Karpas-422 (cell line): ENCODE results near the gene MRPL53. TPM values are rescaled to one million over a fixed set of nuclear protein-coding genes. Genes with fewer than 3 reads are reported as not detected.
"Not testable (repeated sequence)": the region's sequence is repeated elsewhere in the genome, so short reads cannot be mapped to it uniquely, and the experiment has no call there.

Source experiments
- DNase-seq: peaks from one replicate; pipeline ENCODE4 v3.0.0-alpha.2; 2015
- H2AFZ ChIP-seq: fragments of 200-600 bp; sonication (generic); 2 replicates; pipeline ENCODE4 v1.6.1; 2014; ENCODE audit warnings: antibody characterized with exemption, low read length, mixed read lengths
- H3K27ac ChIP-seq: fragments of 200-600 bp; sonication (generic); 2 replicates; pipeline ENCODE4 v1.5.1; 2014; ENCODE audit warnings: mild to moderate bottlenecking, low read length, moderate library complexity
- H3K27me3 ChIP-seq: fragments of 200-600 bp; sonication (generic); 2 replicates; pipeline ENCODE4 v1.6.1; 2014; ENCODE audit warnings: low read length, mixed read lengths
- H3K36me3 ChIP-seq: fragments of 200-600 bp; sonication (generic); 2 replicates; pipeline ENCODE4 v1.6.1; 2014; ENCODE audit warnings: low read length, mixed read lengths; ENCODE audit not compliant: insufficient read depth
- H3K4me1 ChIP-seq: fragments of 200-600 bp; sonication (generic); 2 replicates; pipeline ENCODE4 v1.6.1; 2014; ENCODE audit warnings: mild to moderate bottlenecking, low read length, mixed read lengths
- H3K4me2 ChIP-seq: fragments of 200-600 bp; sonication (generic); 2 replicates; pipeline ENCODE4 v1.6.1; 2014; ENCODE audit warnings: low read length, low read depth, mild to moderate bottlenecking; ENCODE audit not compliant: poor library complexity, severe bottlenecking
- H3K4me3 ChIP-seq: fragments of 200-600 bp; sonication (generic); 2 replicates; pipeline ENCODE4 v1.5.1; 2014; ENCODE audit warnings: mild to moderate bottlenecking, antibody characterized with exemption, low read length, mixed read lengths
- H3K79me2 ChIP-seq: fragments of 200-600 bp; sonication (generic); 2 replicates; pipeline ENCODE4 v1.6.1; 2014; ENCODE audit warnings: mild to moderate bottlenecking, low read length, mixed read lengths
- H3K9ac ChIP-seq: fragments of 200-600 bp; sonication (generic); 2 replicates; pipeline ENCODE4 v1.6.0; 2014; ENCODE audit warnings: low read length
- H3K9me2 ChIP-seq: fragments of 200-600 bp; sonication (generic), shearing (Covaris generic); replicated peaks from 2 replicates; pipeline ENCODE4 v1.6.0; 2014; ENCODE audit warnings: mild to moderate bottlenecking, low read length, moderate library complexity; ENCODE audit not compliant: insufficient read depth
- H3K9me3 ChIP-seq: fragments of 300-700, 200-600 bp; sonication (generic); 2 replicates; pipeline ENCODE4 v1.6.1; 2014; ENCODE audit warnings: low read length, mixed read lengths
- H4K20me1 ChIP-seq: fragments of 200-600 bp; sonication (generic); 2 replicates; pipeline ENCODE4 v1.6.1; 2014; ENCODE audit warnings: mild to moderate bottlenecking, antibody characterized with exemption, low read length, low read depth; ENCODE audit not compliant: insufficient read depth
- total RNA-seq: library from RNA; depleted of rRNA; stranded (reverse); fragments of >200 nt; shearing (Covaris generic); gene quantifications from 2 replicates; pipeline ENCODE4 v1.2.3, GENCODE V29; 2014; ENCODE audit warnings: low replicate concordance

MRPL53 gene
- total RNA-seq, 1 experiment from 2014 or later = 91.4 TPM

- Histone ChIP-seq H4K20me1 (no peaks in the 10 kb centered on the region; the same call in 1 of the 2 replicates), H3K4me1 (peaks cover 24% of the 10 kb centered on the region), H2AFZ (no peak overlapping the region), H3K27me3 (no peaks in the 10 kb centered on the region), H3K9me2 (no peaks in the 10 kb centered on the region), H3K9ac (no peak overlapping the region), H3K36me3 (peaks cover 10% of the 10 kb centered on the region; the same call in 1 of the 2 replicates), H3K27ac (no peak overlapping the region), H3K79me2 (peaks cover 9% of the 10 kb centered on the region), H3K4me3 (no peak overlapping the region), H3K4me2 (no peak overlapping the region), H3K9me3 (no peaks in the 10 kb centered on the region)
- no peak for DNase-seq
Observed at GRCh38 chr2:74474481-74474880, 2.0 kb upstream of the MRPL53 start.

- Histone ChIP-seq H2AFZ (peak overlapping the region; percentile 58; the same call in 1 of the 2 replicates), H4K20me1 (no peaks in the 10 kb centered on the region; the same call in 1 of the 2 replicates), H3K4me1 (peaks cover 24% of the 10 kb centered on the region), H3K4me2 (peak overlapping the region; percentile 92), H3K27me3 (no peaks in the 10 kb centered on the region), H3K4me3 (peak overlapping the region; percentile 71), H3K36me3 (peaks cover 10% of the 10 kb centered on the region; the same call in 1 of the 2 replicates), H3K9me2 (no peaks in the 10 kb centered on the region), H3K9ac (peak overlapping the region; percentile 76), H3K27ac (peak overlapping the region; percentile 83), H3K9me3 (no peaks in the 10 kb centered on the region), H3K79me2 (peaks cover 9% of the 10 kb centered on the region)
- no peak for DNase-seq
Observed at GRCh38 chr2:74472945-74473258, 422 bp upstream of the MRPL53 start.

DNA sequence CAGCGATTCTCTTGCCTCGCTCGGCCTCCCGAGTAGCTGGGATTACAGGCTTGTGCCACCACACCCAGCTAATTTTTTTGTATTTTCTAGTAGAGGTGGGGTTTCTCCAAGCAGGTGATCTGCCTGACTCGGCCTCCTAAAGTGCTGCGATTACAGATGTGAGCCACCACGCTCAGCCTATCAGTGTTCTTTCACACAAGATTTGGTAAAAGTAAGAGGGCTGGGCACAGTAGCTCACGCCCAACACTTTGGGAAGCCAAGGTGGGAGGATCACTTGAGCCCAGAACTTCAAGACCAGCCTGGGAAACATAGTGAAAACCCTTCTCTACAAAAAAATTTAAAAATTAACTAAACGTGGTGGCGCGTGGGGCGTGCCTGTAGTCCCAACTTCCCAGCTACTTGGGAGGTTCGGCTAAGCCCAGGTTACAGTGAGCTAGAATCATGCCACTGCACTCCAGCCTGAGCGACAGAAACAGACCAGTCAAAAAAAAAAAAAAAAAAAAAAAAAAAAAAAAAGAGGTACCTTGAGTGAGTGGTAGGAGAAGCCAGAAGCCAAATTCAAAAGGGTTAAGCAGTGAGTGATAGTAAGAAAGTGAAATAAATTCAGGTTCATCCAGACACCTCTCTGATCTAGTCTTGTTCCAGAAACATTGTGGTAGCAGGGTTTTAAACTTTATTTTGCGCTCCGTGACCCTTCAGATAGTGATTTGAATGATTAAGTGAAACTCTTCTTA lies 981 bp downstream of the MRPL53 start:
- H3K36me3 ChIP-seq = peaks cover 10% of the 10 kb centered on the region; the same call in 1 of the 2 replicates
- H3K4me1 ChIP-seq = peaks cover 24% of the 10 kb centered on the region
- no peaks in the 10 kb centered on the region for H3K27me3 ChIP-seq
- peak overlapping the region; percentile 71 for H3K4me3 ChIP-seq
- H3K4me2 ChIP-seq = peak overlapping the region; percentile 92
- H4K20me1 ChIP-seq = no peaks in the 10 kb centered on the region; the same call in 1 of the 2 replicates
- H3K9ac ChIP-seq = peak overlapping the region; percentile 76
- H3K9me2 ChIP-seq = no peaks in the 10 kb centered on the region
- DNase-seq = peak; percentile 77
- no peaks in the 10 kb centered on the region for H3K9me3 ChIP-seq
- H3K27ac ChIP-seq = peak overlapping the region; percentile 83
- peaks cover 9% of the 10 kb centered on the region for H3K79me2 ChIP-seq
- peak overlapping the region; percentile 4; the same call in 1 of the 2 replicates for H2AFZ ChIP-seq

GRCh38 chr2:74470742-74471141 lies 1.7 kb downstream of the MRPL53 start:
- H3K27ac ChIP-seq = not testable (repeated sequence)

GRCh38 chr2:74464406-74464805 lies 8.1 kb downstream of the MRPL53 start:
- H3K4me3 ChIP-seq = peak overlapping the region; percentile 78
- H3K9me2 ChIP-seq = no peaks in the 10 kb centered on the region
- H3K4me1 ChIP-seq = peaks cover 25% of the 10 kb centered on the region
- H2AFZ ChIP-seq = no peak overlapping the region
- H4K20me1 ChIP-seq = peaks cover 4% of the 10 kb centered on the region; the same call in 1 of the 2 replicates
- peaks cover 32% of the 10 kb centered on the region for H3K79me2 ChIP-seq
- peak; percentile 69 for DNase-seq
- peak overlapping the region; percentile 73 for H3K27ac ChIP-seq
- peak overlapping the region; percentile 84 for H3K9ac ChIP-seq
- H3K9me3 ChIP-seq = no peaks in the 10 kb centered on the region
- H3K27me3 ChIP-seq = no peaks in the 10 kb centered on the region
- peaks cover 12% of the 10 kb centered on the region for H3K36me3 ChIP-seq
- peak overlapping the region; percentile 88 for H3K4me2 ChIP-seq

More at GRCh38 chr2:74470742-74471141, 1.7 kb downstream of the MRPL53 start:
- H3K9me3 ChIP-seq, H3K9me2 ChIP-seq, H3K36me3 ChIP-seq, H3K4me3 ChIP-seq, H3K27me3 ChIP-seq, H2AFZ ChIP-seq, H4K20me1 ChIP-seq, DNase-seq: not testable (repeated sequence)
- H3K4me1 ChIP-seq = peaks cover 28% of the 10 kb centered on the region
- H3K9ac ChIP-seq = 0 out of 2 replicates have a peak overlapping the region, but pooled peaks have one; percentile 3
- peaks cover 15% of the 10 kb centered on the region for H3K79me2 ChIP-seq
- H3K4me2 ChIP-seq = peak overlapping the region; percentile 92

DNA sequence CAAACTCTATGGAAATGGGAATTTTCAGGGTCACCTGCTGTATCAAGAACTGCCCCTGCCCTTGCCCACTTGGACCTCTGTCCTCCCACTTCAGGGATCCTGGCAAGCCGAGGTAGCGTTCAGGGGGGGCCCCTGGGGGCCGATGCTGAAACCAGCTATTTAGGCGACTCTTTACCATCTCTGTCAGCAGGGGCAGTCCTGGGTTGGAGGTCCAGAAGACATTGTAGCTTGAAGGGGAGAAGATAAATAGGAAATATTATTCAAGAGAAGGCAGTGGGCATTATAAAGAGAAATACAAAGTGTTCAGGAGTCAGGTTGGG lies 9.7 kb downstream of the MRPL53 start:
- Histone ChIP-seq H3K79me2 (peaks cover 37% of the 10 kb centered on the region), H3K4me1 (peaks cover 30% of the 10 kb centered on the region), H4K20me1 (peaks cover 4% of the 10 kb centered on the region; the same call in 1 of the 2 replicates), H3K27ac (no peak overlapping the region), H3K9me3 (no peaks in the 10 kb centered on the region), H3K27me3 (no peaks in the 10 kb centered on the region), H3K4me3 (no peak overlapping the region), H3K9ac (no peak overlapping the region), H2AFZ (no peak overlapping the region), H3K36me3 (peaks cover 12% of the 10 kb centered on the region), H3K4me2 (no peak overlapping the region), H3K9me2 (no peaks in the 10 kb centered on the region)
- DNase-seq = peak; percentile 40

DNA sequence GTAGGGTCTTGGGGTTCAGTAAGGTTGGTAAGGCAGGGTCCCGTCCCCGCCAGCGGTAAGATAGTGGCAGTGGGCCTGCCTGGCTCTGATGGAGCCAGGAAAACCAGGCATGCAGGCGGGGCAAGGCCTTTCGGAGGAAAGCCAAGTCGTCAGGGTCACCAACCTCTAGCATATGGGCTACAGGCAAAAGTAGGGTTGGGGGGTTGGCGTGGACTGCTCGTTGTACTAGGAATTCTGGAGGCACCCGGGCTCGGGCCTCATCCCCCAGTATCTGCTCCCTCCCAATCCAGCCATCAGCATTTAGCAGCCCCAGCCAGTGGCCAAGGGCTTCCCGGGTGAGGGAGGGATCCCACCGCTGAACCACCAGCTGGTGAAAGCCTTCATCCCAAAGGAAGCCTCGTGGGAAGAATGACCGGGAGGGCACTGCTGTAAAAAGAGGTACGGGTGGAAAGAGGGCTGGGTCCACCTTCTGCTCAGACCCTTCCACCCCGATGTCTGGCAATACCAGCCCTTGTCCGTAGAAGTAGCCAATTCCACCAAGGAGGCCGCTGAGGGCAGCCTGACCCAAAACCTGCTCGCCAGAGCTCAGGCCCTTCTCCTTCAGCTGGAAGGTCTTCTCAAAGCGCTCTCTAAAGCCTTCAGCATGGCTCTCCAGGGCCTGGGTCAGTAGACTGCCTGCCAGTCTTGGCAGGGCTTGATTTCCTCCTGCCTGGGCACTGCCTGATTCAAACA lies 10.3 kb downstream of the MRPL53 start:
- peaks cover 31% of the 10 kb centered on the region for H3K4me1 ChIP-seq
- H3K9ac ChIP-seq = no peak overlapping the region
- peaks cover 12% of the 10 kb centered on the region for H3K36me3 ChIP-seq
- H4K20me1 ChIP-seq = peaks cover 4% of the 10 kb centered on the region; the same call in 1 of the 2 replicates
- no peak for DNase-seq
- no peak overlapping the region for H3K27ac ChIP-seq
- H3K9me2 ChIP-seq = no peaks in the 10 kb centered on the region
- H3K27me3 ChIP-seq = no peaks in the 10 kb centered on the region
- H2AFZ ChIP-seq = no peak overlapping the region
- no peak overlapping the region for H3K4me2 ChIP-seq
- peaks cover 37% of the 10 kb centered on the region for H3K79me2 ChIP-seq
- H3K9me3 ChIP-seq = no peaks in the 10 kb centered on the region
- no peak overlapping the region for H3K4me3 ChIP-seq
